Ovary (tissue), 9 donors: Measurements from ENCODE around the gene P3H2. TPM values are rescaled to one million over a fixed set of nuclear protein-coding genes. Genes with fewer than 3 reads are reported as not detected.

Experiments
- DNase-seq, 5 donors: peaks; one replicate each; pipeline ENCODE4 v3.0.0-alpha.2; 2019 to 2020
- H3K27ac ChIP-seq, 2 donors: fragments of 200-600 bp; one replicate each; pipeline versions ENCODE4 v1.5.1 to v1.8.0; 2019 to 2022
- H3K27me3 ChIP-seq: fragments of 200-600 bp; one replicate; pipeline ENCODE4 v1.8.0; 2022
- H3K36me3 ChIP-seq: fragments of 200-600 bp; sonication (generic); one replicate; pipeline ENCODE4 v1.5.1; 2019
- H3K4me1 ChIP-seq: one replicate; pipeline ENCODE4 v1.8.1; 2013; ENCODE audit warnings: mild to moderate bottlenecking, moderate library complexity; ENCODE audit not compliant: insufficient read depth
- H3K4me3 ChIP-seq: fragments of 200-600 bp; sonication (generic); one replicate; pipeline ENCODE4 v1.5.1; 2017
- H3K9me3 ChIP-seq, 2 donors: fragments of 200-600 bp in 1 of 2; sonication (generic) in 1 of 2; one replicate each; pipeline versions ENCODE4 v1.5.1 to v1.8.1; 2013 to 2019; ENCODE audit warnings: mild to moderate bottlenecking in 1 of 2, moderate library complexity in 1 of 2
- EP300 ChIP-seq: sonication (generic); formaldehyde crosslinking; IDR thresholded peaks from one replicate; pipeline ENCODE4 v1.6.1; 2017; ENCODE audit warnings: antibody characterized with exemption
- POLR2A ChIP-seq: fragments of 450-650 bp; IDR thresholded peaks from one replicate; pipeline ENCODE4 v1.6.1; 2017; ENCODE audit warnings: antibody characterized with exemption, mild to moderate bottlenecking, moderate library complexity
- WGBS, 3 donors: extraction: QIAGEN DNeasy Blood & Tissue Kit in 1 of 3; methylation state at CpG; one replicate each; pipeline versions ENCODE4 v1.1.5 to v1.1.7; 2013 to 2017; 5-methylcytosine and 5-hydroxymethylcytosine counted together
- intact Hi-C, 4 donors: fragments of 100-400 bp; cut with DNase I; formaldehyde crosslinking; loops; one replicate each; pipeline versions ENCODE4 v1.11.0 to v1.15.1; 2022 to 2023
- polyA plus RNA-seq, 2 donors: library from polyadenylated mRNA; stranded (reverse); fragments of 200-250 nt in 1 of 2; fragments of 350-450 nt in 1 of 2; fragmentation: Illumina TruSeq in 1 of 2; extraction: RNeasy Lipid Tissue Mini Kit (QIAGEN cat#74804) in 1 of 2; gene quantifications; one replicate each; pipeline ENCODE4 v1.2.3, GENCODE V29; 2013 to 2014
- total RNA-seq, 7 donors: library from RNA; depleted of rRNA in 2 of 7; stranded (reverse); fragments of >200 nt in 2 of 7; fragmentation: NEBNext Ultra II Directional in 3 of 7; extraction: Animal tissue kit (Norgen Biotek cat#: 25700) in 3 of 7; gene quantifications; one replicate each; pipeline versions ENCODE4 v1.1.0 to v1.2.4, GENCODE V29; 2016 to 2023
- TF ChIP-seq, protein P1 (sequence below), 3 donors: fragments of 450-650 bp in 2 of 3; fragments of 200-600 bp in 1 of 3; IDR thresholded peaks; one replicate each; pipeline versions ENCODE4 v1.5.1 to v1.8.0; 2016 to 2022; ENCODE audit warnings: antibody characterized with exemption in 3 of 3, mild to moderate bottlenecking in 1 of 3
- donor health status: DM: no; HTN: no; CAD: no; lungs with moderate emphysema.
- donor health status: DM: no; HTN: no; CAD: no.
- donor health status: Bipolar disorder and iron deficiency.
- donor health status: DM: yes; HTN: yes; CAD: no.
- donor health status: DM: no; HTN: no; CAD: no.
- donor health status: DM: yes; HTN: yes; CAD: no.

The P3H2 gene
- total and polyA plus RNA-seq, 9 donors, result 10.6 to 359 (median 22.8) TPM

DNA sequence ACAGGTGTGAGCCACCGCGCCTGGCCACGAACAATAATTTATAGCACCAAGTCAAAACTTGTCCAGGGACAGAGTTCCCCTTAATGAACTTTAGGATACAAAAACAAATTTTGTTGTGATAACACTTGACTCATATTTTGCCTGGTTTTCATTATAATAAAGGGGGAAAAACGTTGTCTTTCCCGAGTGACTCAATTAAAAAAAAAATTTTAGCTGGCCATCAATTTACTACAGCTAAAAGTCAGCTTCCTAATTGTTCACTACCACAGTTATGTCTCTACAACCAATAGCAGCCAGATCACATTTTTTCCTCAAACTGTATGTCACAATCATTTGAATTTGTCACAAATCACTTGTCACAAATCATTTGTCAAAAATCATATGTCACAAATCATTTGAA, 116.0 kb downstream of the P3H2 start:
- Histone ChIP-seq H3K27ac (no peak overlapping the region), H3K4me3 (no peak overlapping the region), H3K9me3 (no peaks in the 10 kb centered on the region), H3K36me3 (no peaks in the 10 kb centered on the region), H3K4me1 (peaks cover 5% of the 10 kb centered on the region), H3K27me3 (no peaks in the 10 kb centered on the region)
- intact Hi-C loops, result no loop called here
- no peak for DNase-seq
- TF ChIP-seq POLR2A, result no peak
- no peak for TF ChIP-seq EP300
- 72 to 85% (median 79%) methylated on average over 5 of the region's 5 CpGs for WGBS, 3 donors

DNA sequence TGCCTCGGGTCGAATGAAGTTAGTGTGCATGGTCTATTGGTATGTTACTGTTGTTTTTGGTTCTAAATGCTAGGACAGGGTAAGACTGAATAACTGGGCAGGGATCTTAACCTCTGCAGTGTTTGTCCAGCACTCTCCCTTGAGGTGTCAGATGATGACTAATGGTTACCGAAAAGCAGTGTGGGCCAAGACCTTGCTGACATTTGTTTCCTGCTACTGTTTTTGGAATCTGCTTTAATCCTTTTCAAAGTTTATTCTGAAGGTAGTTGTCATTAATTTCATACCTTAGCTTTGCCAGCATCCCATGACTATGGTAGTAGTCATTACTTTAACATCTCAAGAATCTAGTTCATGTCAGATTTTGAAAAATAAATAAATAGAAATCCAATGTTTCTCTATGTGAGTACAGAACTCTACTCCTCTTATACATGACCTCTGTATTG, 117.0 kb downstream of the P3H2 start:
- Histone ChIP-seq H3K27me3 (no peaks in the 10 kb centered on the region), H3K36me3 (no peaks in the 10 kb centered on the region), H3K9me3 (no peaks in the 10 kb centered on the region), H3K27ac (no peak overlapping the region), H3K4me3 (no peak overlapping the region), H3K4me1 (peaks cover 6% of the 10 kb centered on the region)
- WGBS, 3 donors, result 56 to 74% (median 73%) methylated on average over 3 of the region's 3 CpGs
- intact Hi-C loops, result no loop called here
- DNase-seq, result no peak
- TF ChIP-seq, protein P1, sequence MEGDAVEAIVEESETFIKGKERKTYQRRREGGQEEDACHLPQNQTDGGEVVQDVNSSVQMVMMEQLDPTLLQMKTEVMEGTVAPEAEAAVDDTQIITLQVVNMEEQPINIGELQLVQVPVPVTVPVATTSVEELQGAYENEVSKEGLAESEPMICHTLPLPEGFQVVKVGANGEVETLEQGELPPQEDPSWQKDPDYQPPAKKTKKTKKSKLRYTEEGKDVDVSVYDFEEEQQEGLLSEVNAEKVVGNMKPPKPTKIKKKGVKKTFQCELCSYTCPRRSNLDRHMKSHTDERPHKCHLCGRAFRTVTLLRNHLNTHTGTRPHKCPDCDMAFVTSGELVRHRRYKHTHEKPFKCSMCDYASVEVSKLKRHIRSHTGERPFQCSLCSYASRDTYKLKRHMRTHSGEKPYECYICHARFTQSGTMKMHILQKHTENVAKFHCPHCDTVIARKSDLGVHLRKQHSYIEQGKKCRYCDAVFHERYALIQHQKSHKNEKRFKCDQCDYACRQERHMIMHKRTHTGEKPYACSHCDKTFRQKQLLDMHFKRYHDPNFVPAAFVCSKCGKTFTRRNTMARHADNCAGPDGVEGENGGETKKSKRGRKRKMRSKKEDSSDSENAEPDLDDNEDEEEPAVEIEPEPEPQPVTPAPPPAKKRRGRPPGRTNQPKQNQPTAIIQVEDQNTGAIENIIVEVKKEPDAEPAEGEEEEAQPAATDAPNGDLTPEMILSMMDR (IDR thresholded peaks at IDR 0.05), result no peak
- TF ChIP-seq POLR2A, result no peak
- TF ChIP-seq EP300, result no peak

DNA sequence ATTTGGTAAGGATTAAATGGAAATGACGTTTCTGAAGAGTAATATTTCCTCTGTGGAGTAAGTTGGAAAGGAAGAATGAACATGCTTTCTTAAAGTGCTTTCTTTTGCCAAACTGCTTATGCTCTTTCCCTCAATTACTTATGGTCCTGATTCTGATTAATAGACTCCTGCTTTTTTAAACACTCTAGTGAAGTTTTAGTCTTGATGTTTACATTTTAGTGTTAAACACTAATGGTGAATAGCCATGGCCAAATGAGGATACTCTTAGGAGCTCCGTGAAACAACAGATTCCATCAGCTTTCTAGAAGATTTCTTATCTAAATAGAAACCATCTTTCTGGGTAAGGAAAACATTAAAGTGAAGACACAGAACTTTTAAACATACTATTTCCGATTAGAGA, 117.6 kb downstream of the P3H2 start:
- intact Hi-C loops, result no loop called here
- Histone ChIP-seq H3K9me3 (no peaks in the 10 kb centered on the region), H3K36me3 (no peaks in the 10 kb centered on the region), H3K27me3 (no peaks in the 10 kb centered on the region), H3K4me3 (no peak overlapping the region), H3K4me1 (peaks cover 6% of the 10 kb centered on the region), H3K27ac (no peak overlapping the region)
- 43 to 59% (median 44%) methylated on average over 3 of the region's 3 CpGs for WGBS, 3 donors
- TF ChIP-seq POLR2A (no peak), EP300 (no peak)
- DNase-seq, result no peak

GRCh38 chr3:190001426-190001825, 119.3 kb downstream of the P3H2 start:
- Histone ChIP-seq H3K4me3 (no peak overlapping the region), H3K4me1 (peaks cover 6% of the 10 kb centered on the region), H3K9me3 (no peaks in the 10 kb centered on the region), H3K27me3 (no peaks in the 10 kb centered on the region), H3K36me3 (no peaks in the 10 kb centered on the region), H3K27ac (no peak overlapping the region)
- WGBS, 3 donors, result 92 to 94% (median 92%) methylated on average over 3 of the region's 3 CpGs
- TF ChIP-seq POLR2A, result no peak
- DNase-seq, result no peak
- intact Hi-C loops, result no loop called here

DNA sequence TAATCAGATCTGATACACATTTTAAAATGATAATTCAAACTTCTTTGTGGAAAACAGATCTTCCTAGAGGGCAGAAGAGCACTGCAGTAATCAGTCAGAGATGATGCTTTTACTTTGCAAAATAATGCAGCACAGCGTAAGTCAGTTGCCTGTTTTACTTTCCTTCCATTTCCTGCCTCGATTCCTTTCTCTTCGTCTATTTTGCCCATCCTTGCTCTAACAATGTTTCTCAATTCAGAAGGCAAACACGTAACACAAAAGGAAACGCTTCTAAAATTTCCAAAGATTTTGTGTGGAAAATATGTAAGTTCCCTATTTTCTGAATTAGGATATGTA, 119.9 kb downstream of the P3H2 start:
- TF ChIP-seq EP300, result no peak
- TF ChIP-seq POLR2A, result no peak
- WGBS, 3 donors, result 87 to 92% (median 88%) methylated on average over 5 of the region's 5 CpGs
- H3K4me3 ChIP-seq, result no peak overlapping the region
- H3K27me3 ChIP-seq, result no peaks in the 10 kb centered on the region
- peaks cover 6% of the 10 kb centered on the region for H3K4me1 ChIP-seq
- no peak for DNase-seq
- intact Hi-C loops, result no loop called here
- no peaks in the 10 kb centered on the region for H3K9me3 ChIP-seq
- H3K36me3 ChIP-seq, result no peaks in the 10 kb centered on the region
- no peak overlapping the region for H3K27ac ChIP-seq

DNA sequence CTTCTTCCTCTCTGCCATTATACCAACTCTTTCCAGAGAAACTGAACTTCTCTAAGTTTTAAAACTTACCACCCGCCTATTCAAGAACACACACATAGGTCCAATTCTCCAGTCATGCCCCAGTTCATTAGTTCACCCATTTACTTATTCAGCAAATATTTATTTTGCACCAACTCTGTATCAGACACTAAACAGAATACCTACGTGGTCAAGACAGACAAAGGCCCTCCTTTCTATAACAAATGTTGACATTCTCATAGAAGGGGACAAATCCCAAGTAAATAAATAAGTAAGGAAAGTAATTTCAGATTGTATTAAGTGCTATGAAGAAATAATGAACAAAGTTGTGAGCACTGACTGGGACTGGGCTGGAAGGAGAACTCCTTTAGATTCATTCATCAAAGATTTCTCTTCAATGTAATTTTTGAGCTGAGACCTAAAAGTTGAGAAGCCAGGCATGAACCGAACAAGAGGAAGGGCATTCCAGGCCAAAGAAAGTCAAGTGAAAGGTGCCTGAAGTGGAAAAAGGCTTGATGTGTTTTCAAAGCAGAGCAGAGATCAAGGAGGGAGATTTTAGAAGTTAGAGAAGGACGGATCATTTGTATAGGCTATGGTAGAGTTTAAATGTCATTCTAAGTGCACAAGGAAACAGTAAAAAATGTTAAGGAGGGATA, 120.4 kb downstream of the P3H2 start:
- intact Hi-C loops, result no loop called here
- 90 to 92% (median 91%) methylated on average over 4 of the region's 4 CpGs for WGBS, 3 donors
- TF ChIP-seq, protein P1 (IDR thresholded peaks at IDR 0.05), result no peak
- TF ChIP-seq POLR2A (no peak), EP300 (no peak)
- H3K4me3 ChIP-seq, result no peak overlapping the region
- H3K36me3 ChIP-seq, result no peaks in the 10 kb centered on the region
- H3K4me1 ChIP-seq, result peaks cover 6% of the 10 kb centered on the region
- no peak overlapping the region for H3K27ac ChIP-seq
- no peaks in the 10 kb centered on the region for H3K27me3 ChIP-seq
- DNase-seq, result no peak
- no peaks in the 10 kb centered on the region for H3K9me3 ChIP-seq
